NCI-H526 (cell line): ENCODE data around the gene EFHD1.
"Not testable (repeated sequence)": the region's sequence is repeated elsewhere in the genome, so short reads cannot be mapped to it uniquely, and the experiment has no call there.

Source experiments
- DNase-seq, 2 experiments: peaks; one replicate each; lab custom pipeline; 2025; lab: John Stamatoyannopoulos, UW

EFHD1 gene

DNA sequence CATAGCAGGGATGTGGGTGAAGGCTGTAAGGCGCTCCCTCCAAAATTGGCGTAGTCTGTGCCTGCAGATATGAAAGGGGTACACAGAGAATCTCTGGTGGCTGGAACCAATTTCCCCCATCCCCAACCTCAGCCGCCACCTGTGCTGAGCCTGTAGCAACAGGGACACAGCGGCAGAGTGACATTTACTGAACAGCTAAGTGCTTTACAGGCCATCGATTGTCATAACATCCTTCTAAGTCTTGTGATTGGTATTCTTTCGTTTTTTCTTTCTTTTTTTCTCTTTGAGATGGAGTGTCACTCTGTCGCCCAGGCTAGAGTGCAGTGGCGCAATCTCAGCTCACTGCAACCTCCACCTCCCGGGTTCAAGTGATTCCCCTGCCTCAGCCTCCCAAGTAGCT lies 12.2 kb upstream of the EFHD1 start:
- no peak for DNase-seq

DNA sequence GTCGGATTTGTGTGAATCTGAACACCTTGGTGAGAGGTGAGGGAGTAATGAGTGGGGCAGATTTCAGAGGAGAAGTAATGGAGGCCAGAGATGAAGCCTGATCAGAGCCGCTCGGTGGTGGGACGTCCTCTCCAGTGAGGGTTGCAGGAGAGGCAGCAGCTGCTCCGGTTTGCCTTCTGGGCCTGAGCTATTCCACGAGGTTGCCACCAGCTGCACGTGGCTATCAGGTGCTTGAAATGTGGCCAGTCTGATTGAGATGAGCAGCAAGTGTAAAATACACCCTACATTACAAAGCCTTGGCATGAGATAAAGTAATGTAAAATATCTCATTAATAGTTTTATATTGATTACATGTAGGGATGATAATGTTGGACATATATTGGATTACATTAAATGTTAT lies 10.8 kb upstream of the EFHD1 start:
- DNase-seq = no peak

DNA sequence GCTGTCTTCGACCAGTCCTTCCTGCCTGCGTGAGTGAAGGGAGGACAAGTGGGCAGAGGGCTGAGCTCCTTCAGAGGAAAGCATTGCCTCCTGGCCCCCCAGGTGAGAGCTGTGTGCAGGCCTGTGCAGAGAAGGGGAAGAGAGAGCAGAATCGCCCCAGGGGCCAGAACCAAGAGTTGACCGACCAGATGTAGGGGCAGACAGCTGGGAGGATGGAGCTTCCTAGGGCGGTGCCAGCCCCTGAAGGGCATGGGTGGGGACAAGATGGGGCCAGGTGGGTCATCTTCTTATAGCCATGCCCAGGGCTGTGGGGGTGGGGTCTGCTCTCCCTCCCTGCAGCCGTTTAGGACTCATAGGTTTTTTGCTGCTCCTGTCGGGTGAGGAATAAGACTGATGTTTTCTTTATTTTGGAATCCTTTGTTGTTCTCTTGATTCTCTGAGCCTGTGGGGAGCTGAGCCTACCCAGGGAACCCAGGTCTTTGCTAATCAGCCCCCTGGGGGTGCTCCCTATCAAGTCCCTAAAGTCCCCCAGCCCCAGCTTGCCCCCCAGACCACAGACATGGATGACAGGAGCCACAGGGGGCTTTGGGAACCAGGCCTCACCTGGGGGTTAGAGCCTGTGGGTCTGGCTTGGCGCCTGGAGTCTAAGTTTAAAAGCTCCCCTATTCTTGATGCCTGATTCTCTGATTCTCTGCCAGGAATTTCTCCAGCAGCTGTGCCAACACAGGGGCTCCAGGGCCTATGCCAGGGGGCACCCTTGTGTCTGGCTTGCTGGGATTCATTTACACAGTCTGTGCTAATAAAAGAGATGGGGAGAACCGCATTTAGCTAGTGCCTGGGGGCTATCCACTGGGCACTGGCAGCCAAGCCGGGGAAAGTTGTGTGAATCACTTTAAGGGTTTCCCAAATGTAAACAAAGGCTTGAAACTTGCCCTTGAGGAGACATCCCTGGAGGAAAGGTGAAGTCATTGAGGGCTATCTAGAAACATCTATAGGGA lies 9.3 kb upstream of the EFHD1 start:
- DNase-seq = no peak

DNA sequence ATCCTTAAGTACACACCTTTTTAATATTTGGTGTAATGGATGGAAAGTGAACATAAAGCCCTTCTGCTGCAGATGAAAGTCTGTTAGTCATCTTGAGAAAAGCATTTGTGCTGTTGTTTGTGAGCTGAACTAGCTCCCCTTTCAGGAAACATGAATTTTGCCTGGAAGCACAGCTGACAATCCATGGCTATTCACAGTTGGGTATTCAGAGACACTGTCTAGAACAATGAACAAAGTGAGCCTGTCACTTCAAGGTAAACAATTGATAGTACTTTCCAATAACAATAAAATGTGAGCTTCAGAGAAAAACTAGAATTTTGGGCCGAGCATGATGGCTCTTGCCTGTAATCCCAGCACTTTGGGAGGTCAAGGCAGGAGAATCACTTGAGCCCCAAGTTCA lies 6.8 kb upstream of the EFHD1 start:
- no peak for DNase-seq

DNA sequence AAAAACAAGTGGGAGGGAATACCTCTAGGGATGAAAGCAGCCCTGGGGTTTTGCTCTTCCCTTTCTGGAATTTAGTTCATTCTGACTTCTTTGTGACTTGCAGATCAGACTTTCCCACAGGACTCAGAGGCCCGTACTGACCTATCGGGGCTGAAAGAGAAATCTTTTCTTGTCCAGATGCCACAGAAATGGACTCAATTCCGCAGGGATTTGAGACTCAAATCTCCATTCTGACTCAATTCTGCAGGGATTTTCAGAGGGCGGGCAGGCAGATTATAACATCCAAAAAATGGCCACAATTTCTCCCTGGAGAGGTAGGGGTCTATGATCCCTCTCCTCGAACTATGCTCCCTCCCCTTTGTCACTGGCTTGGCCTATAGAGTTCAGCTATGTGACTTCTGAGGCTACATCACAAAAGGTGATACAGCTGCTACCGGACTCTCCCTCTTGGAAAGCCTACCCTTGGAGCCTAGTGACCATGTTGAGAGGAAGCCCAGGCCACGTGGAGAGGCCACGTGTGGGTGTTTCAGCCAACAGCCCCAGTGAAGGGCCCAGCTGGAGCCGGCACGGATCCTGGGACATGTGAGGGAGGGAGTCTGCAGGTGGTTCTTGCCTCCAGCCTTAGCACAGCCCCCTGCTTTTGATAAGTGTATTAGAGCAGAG lies 4.8 kb upstream of the EFHD1 start:
- no peak for DNase-seq

DNA sequence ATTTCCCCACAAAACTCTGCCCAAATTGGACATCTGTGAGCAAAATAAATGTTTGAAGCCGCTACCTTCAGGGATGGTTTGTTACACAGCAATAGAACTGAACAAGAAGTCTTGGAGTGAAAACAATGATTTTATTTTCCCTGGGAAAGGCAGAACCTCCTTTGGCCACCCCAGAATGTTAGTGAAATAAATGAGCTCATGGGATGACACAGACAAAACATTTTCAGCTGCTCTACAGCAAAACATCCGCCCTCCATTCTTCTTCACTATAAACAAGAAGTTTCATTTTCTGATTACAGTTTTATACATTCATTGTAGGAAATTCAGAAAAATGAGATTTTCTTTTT lies 4.3 kb upstream of the EFHD1 start:
- DNase-seq = no peak

DNA sequence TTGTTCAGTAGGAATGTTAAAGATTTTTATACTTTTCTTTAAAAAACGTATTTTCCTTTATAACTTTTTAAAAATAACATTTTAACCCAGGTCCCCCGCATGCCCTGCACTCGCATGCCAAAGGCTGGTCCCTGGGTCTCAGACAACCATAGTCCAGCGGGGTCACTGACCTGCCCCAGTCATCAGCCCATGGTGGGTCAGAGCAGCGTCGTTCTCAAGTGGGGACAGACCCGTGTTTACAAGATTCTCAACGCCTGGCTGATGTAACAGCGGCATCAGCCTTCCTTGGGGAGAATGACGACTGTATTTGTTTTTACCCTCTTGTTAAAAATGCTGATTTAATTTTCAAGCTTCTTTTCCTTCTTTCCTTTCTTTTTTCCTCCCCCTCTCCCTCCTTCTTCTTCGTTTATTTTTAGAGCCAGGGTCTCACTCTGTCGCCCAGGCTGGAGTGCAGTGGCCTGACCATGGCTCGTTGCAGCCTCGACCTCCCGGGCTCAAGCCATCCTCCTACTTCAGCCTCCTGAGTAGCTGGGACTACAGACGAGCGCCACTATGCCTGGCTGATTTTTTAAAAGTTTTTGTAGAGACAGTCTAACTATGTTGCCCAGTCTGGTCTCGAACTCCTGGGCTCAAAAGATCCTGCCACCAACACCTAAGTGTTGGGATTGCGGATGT lies 1.0 kb upstream of the EFHD1 start:
- DNase-seq = no peak

DNA sequence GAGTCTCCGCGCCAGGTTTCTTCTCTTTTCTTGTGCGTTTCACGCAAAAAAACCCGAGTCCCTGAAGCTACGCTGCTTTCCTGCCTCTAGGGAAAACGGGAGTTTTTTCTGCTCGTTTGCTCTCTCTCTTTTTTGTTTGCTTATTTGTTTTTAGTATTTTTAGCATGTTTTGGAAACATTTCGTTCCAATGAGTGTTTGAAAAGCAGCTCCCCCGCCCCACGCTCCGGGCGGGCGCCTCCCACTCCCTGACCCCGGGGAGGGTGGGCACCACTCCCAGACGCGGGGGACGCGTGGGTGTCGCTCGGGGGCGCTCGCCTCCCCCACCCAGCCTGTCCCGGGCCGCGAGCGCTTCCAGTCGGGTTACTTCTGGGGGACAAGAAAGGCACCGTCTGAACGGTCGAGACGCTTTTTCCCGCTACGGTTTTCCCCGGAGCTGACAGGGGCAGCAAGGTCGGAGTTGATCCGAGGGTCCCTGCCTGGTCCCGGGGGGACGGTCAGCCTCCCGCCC lies 446 bp upstream of the EFHD1 start:
- DNase-seq = no peak

DNA sequence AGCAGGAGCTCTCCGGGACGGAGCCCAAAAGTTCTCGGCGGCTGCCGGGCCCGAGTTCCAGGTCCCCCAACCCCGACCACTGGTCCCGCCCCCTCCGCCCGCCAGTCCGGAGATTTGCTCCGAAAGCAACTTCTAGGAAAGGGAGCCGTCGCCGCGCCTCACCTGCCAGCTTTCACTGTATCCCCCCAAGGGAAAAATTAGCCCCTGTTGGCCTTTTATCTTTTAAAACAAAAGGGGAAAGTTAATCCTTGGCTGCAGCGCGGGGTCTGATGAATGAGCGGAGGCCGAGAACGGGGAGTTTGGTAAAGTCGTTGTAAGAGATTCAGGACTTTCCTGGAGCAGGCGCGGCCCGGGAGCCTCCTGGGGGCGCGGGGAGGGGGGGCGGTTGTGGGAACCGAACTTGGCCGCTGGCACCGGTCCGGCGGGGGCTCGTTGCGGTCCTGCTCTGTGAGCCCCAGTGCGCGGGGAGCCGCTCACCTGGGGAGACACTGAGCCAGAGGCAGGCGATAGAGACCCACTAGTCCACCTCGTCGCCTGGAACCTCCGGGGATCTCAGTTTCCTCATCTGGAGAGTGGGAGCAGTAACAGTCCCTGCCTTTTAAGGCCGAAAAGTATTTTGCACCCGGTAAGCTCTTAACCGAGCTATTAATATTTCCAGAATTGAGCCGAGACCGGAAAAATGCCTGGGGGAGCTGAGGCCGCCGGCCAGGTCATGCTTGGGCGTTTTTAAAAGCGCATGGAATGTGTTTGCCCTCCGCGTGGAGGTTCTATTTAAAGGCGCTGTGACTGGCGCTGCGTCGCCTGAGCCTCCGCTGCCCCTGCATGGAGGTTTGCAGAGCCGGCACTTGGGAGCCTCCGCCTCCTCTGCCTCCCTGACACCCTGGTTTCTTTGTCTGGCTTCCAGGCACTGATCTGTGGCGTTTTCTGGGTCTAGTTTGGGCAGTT lies 1.1 kb downstream of the EFHD1 start:
- DNase-seq = no peak

DNA sequence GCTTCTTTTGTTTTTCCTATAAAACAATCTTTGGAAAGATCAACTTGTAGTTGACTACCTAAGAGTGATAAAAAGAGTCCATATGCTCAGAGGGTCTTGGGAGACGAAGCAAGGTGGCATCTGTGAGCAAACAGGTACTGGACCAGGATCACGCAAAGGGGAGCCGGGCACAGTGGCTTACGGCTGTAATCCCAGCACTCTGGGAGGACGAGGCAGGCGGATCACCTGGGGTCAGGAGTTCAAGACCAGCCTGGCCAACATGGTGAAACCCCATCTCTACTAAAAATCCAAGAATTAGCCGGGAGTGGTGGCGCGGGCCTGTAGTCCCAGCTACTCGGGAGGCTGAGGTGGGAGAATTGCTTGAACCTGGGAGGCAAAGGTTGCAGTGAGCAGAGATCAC lies 2.0 kb downstream of the EFHD1 start:
- not testable (repeated sequence) for DNase-seq

DNA sequence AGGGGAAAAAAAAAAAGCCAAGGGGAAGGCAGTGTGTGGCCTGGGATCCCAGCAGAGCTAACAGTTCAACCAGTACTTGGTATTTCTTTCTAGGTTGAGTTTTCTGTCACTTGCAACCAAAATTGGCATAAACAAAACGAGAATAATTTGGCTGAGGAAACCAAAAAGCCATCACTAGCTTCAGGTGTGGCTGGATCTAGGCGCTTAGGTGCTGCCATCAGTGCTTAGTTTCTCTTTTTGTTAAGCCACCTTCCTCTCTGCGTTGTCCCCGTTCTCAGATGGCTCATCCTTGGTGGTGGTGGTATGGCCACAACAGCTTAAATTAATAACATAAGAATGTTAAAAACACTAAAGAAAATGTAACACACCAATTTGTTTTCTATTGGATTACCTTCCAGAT lies 2.4 kb downstream of the EFHD1 start:
- no peak for DNase-seq

DNA sequence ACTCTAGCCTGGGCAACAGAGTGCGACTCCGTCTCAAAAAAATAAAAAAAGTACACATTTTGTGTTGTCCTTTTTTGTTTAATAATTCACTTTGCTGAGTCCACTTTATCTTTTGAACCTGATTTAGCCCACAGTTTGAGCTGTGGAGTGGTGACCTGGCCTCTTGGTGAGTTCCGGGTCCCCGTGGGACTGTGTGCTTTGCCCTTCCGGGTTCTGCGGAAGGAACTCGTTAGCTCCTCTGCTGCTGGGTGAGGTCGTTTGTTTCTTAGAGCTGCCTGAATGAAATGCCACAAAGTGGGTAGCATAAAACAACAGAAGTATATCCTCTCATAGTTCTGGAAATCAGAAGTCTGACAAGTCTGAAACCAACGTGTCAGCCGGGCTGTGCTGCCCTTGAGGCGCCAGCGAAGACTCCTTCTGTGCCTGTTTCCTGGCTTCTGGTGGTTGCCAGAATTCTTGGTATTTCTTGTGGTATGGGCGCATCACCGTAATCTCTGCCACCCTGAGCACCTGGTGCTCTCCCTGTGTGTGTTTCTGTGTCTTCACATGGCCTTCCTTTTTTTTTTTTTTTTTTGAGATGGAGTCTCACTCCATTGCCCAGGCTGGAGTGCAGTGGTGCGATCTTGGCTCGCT lies 3.5 kb downstream of the EFHD1 start:
- no peak for DNase-seq

DNA sequence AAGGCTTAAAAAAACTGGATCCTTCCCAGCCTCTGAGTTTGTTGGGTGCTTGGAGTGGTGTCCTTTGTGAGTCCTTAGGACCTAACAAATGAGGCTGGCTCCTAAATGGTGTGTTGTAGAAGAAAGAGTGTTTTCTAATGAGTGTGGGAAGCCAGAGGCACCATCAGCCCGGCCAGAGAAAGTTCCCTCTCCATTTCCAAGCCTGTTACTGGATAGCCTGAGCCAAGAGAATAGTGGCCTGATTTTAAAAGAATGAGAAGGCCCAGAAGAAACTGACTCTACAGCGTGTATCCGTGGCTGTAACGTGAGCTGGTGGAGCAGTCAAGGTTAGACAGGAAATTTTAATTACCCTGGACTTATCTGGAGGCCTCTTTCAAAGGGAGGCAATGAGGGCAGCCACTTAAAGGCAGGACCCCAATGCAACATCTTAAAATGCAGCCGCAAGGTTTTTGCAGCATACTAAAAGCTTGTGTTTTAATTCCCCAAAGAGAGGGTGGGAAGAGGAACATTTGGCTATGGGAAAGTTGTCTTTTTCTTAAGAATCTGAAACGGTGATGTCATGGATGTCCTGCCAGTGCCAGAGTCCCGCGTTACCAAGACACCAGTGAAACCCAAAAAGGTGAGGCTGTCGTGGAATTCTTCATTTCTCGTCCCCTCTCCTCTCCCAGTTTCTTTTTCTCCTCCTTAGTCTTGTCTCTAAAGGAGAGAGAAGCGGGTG lies 4.6 kb downstream of the EFHD1 start:
- DNase-seq = no peak

DNA sequence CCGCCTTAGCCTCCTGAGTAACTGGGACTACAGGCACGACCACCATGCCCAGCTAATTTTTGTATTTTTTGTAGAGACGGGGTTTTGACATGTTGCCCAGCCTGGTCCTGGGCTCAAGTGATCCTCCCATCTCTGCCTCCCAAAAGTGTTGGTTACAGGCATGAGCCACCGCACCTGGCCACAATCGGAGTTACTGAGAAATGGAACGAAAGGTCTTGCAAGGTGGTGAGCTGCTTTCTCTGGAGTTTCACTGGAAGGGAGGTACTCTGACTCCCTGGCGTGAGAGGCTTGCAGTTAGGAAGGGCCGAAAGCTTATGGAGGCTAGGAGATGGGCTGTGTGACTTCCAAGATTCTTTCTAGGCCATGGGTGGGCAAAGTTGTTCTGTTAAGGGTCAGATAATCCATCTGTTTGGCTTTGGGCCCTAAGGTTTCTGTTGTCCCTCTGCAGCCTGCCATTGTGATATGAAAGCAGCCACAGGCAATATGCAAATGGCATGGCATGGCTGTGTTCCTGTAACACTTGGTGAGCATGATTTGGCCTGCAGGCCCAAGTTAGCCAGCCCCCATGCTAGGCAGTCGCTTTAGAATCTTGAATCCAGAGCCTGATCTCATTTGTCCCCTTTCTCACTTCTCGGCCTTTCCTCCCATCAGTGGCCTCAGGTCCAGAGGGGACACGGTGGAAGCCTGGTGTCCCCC lies 7.9 kb downstream of the EFHD1 start:
- peak in 1 of 2 experiments; percentile 36 for DNase-seq

DNA sequence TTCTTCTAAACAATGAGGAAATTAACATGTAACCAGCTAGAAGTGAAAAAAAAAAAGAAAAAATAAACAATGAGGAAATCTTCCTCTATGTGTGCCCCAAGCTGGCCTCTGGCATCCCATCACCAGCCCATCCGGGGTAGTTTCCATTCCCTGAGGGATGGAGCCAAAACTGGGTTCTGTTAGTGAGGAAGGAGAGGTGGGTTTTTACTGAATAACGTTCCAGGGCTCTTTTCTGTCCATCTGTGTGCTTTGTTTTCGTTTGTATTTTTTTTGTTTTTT lies 9.7 kb downstream of the EFHD1 start:
- no peak for DNase-seq

DNA sequence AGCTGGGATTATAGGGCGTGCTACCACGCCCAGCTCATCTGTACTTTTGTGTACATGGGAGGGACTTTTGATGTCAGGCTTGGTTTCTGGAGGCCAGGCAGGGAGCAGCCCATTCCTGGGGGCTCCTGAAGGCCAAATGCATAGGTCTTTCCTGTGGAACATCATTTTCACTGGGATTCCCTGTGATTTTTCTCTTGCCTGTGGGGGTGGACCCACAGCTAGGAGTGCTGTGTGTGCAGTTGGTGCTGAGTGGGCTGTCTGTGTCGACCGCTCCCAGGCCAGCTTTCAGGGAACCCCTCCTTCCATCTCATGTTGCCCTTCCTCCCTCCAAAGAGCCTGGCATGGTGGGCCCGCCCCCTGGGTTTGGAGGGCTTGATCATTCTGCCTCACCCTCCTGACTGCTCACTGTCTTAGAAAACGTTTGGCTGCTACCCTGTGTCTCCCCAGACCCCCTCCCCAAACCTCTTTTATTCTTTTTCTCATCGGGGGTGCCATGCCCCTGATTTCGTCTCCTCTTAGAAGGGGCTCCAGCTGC lies 10.5 kb downstream of the EFHD1 start:
- no peak for DNase-seq

DNA sequence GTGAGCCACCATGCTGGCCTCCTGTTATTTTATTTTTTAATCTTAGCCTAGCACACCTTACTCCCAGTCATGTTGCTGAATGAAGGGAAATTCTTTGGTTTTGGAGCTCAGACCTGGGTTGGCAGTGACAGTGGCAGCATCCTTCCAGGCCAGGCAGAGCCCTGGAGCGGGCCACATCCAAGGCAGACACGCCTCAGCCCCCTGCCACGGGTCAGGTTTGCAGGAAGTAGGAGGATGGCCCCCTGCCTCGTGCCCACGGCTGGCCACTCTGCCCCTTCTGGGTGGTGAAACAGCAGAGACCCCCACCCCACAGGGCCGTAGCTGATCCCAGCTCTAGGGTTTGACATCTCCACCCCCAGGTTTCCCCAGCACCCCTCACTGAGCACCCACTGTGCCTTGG lies 11.7 kb downstream of the EFHD1 start:
- DNase-seq = no peak

DNA sequence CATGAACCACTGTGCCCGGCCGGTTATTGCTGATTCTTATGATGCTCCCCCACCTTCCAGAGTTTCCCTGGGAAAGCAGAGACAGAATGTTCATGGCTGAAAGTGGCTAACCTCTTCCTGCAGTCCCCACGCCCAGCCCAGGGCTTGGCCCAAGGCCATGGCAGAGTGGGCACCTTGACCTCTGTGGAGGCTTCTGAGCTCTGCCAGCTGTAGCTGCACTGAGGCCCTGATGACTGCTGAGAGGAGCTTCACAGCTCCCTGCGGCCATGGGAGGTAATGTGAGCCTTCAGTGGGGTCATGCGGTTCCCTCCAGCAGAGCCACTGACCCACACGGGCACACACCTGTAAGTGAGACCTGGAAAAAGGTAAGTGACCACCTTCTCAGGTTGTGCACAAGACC lies 13.3 kb downstream of the EFHD1 start:
- no peak for DNase-seq

DNA sequence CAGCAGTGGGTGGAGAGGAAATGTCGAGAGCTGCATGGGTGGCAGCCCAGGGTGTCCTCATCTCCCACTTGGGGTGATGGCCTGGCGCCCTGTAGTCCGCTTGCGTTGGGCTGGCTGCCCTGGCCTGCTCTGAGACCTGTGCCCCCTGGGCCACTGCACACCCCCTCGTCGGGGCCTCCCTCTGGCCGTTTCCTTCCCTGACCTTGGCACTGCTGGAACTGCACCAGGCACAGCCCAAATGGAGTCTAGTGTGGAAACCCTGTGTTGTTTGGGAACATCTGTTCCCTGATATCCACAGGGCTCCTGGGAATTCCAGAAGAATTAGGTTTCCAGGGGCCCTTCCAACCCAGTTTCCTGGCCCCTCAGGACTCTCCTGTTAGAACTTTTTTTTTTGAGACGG lies 13.9 kb downstream of the EFHD1 start:
- DNase-seq = no peak

DNA sequence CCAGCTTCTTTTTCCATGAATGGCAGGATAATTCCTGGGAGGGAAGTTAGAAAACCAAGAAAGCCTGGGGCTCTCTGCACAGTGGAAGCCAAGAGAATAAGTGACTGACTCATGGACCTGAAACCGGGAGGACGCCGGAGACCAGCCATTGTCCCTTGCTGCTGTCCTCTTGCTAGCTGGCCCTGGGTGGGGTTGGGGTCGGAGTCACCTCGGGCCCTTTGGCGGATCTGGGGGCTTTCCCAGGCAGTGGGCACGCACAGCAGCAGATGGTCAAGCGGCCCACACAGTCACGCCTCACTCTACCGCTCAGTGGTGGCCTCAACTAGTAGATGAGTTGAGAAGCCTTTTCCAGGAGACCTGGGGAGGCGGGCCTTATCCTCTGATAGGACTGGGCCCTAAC lies 15.6 kb downstream of the EFHD1 start:
- no peak for DNase-seq
